GM19452 (cell line): ENCODE data around the gene MBD3L5.
"Not testable (repeated sequence)": the region's sequence is repeated elsewhere in the genome, so short reads cannot be mapped to it uniquely, and the experiment has no call there.

Experiments used
- ATAC-seq: cut with Tn5 transposase; IDR thresholded peaks from one replicate; pipeline ENCODE4 v1.9.1; 2021; ENCODE audit not compliant: unreplicated experiment

Gene MBD3L5

DNA sequence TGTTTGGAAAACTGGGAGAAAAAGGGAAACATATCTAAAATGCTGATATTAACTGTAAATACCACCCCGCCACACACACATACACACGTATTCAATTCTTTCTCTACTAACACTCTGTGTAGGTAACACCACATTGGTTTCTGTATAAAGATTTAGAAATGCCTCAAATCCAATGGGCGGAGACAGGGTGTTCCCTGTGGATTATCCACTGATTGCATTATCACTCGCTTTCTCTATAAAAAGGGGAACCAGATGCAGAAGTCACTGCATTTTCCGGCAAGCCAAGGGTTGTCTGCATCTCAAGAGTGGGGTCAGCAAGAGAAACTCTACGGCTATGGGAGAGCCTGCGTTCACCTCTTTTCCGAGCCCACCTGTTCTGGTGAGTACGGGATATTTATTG lies at the start of gene MBD3L5:
Gene MBD3L5 (plus strand): TSS at position 301 of the 400 bp plus-strand sequence. CDS start 34 bp downstream, at position 335.
- not testable (repeated sequence) for ATAC-seq

DNA sequence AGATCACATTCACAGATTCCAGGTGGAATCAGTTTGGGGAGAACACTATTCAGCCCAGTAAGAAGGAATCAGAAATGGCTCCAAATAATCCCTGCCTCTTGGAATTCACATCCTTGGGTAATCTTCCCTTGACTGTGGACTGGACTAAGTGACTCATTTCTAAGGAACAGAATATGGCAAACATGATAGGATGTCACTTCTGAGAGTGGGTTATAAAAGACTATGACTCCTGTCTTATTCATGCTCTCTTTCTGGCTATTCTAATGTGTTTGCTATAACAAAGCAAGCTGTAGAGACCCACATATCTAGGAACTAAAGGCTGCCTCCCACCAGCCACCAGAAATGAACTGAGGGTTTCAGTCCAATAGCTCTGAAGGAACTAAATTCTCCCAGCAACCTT lies 46.9 kb upstream of the MBD3L5 start:
- ATAC-seq = no peak

DNA sequence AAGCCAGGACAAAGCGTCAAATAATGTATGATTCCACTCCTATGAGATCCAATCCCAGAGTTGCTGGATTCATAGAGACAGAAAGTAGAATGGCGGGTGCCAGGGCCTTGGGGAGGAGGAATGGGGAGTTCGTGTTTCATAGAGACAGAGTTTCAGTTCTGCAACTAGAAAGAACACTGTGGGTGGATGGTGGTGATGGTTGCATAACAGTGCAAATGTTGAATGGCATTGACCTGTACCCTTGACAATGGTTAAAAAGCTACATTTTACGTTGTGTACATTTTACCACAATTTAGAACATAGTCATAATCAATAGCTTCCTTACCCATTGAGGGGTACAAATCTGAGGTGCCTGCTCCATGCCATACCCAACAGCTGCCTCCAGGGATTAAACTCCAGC lies 42.5 kb upstream of the MBD3L5 start:
- no peak for ATAC-seq

DNA sequence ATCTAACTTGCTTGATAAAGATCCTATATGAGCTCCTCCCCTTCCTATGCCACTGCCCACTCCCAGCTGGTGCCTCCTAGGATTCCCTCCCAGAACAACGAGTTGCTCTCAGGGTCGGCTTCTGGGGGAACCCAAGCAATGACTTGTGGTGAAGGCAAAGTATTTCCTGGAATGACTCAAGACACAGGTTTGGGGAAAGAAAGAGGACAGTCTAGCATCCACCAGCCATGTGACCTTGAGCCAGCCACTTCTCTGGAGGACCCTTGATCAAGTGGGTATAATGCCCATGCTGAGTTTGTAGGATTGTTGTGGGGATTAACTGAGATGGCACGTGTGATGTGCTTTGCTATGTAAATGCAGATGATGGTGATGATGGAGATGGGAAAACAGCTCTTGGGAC lies 42.1 kb upstream of the MBD3L5 start:
- no peak for ATAC-seq

DNA sequence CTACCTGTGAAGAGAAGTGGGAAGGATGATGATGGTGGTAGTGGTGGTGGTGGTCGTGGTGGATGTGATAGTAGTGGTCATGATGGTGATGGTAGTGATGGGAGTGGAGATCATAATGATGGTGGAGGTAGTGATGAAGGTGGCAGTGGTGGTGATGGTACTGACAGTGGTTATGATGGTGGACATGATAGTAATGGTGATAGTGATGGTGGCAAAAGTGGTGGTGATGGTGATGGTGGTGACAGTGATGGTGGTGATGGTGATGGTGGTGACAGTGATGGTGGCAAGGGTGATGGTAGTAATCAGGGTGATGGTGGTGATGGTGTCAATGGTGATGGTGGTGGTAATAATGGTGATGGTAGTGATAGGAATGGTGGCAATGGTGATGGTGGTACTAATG lies 35.3 kb upstream of the MBD3L5 start:
- ATAC-seq = no peak

DNA sequence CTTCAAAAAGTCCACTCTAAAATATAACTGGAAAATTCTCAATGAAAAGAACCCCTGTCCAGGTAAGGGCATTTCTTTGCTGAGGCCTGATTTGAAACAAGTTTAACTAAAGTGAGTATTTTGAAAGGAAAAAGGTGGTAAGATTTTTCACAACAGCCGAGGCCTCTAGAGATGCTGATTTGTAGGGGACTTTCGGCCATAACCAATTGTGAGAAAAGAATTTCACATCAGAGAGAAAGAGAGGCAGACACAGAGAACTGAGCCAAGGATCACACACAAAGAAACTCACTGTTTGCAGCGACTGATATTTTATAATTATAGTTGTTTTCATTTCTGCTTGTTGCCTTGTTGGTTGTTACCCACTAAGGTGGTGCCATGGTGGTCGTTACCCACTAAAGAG lies 33.6 kb upstream of the MBD3L5 start:
- ATAC-seq = no peak

DNA sequence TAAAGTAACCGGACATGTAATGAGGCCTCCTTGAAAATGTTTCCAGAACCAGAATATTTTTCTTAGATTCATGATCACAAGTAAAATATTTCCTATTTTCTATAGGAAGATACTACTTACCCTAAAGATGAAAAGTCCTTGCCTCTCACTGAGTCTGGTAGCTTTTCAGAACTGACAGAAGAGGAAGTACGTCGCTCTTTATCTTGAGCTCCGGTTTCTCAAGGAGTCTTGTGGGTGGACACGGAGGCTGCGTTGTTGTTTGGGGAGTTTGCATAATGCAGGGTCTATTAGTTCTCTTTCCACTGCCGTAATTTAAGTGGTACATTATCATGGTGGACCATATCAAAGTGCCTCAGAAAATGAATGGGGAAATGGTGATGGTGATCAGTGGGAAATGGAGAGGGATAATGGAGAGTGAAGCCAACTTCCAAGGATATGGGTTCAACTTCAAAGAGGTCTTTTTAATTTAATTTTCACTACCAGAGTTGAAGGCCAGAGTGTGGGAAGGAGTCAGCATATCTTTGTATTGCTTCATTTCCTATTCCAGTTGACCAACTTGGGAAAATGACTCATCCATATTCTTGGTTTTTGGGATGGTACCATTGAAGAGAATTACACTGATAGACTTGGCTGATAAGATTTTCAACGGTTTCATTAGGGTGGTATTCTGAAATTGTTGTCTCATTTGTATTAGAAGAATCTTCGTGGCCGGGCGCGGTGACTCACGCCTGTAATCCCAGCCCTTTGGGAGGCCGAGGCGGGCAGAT lies 32.5 kb upstream of the MBD3L5 start:
- ATAC-seq = no peak

DNA sequence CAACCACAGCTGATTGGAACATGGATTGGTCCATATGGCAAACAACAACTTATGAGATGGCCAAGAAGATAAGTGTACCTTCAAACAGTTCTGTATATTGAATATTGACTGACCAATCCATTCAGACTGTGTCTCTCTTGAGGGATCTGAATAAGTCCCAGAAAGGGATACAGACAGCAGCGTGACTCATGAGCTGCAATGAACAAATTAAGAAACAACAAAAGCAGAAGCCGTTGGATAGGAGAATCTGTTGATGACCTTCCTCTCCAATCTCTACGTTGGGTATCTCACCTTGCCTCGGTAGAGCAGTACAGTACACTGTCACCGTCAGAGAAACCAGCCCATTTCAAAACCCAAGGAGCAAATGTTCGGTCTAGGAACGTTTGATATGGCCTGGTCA lies 30.4 kb upstream of the MBD3L5 start:
- no peak for ATAC-seq

DNA sequence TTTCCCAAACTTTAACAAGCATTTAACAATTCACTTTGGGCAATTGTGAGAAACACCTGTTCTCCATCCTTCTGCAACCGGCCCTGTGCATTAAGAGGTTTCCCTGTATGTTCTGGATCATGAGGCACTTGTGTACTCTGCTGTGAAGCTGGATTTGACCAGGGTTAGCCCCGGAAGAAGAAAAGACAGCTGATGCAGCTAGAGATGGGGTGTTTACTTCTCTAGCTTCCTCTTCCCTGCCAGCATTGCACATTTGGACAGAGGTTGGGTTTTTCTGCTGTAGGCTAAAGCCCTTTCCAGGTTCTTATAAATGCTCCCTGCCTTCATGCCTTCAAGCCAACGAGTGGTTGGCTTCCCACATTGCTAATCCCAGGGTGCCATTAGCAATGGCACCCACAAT lies 30.0 kb upstream of the MBD3L5 start:
- ATAC-seq = no peak

DNA sequence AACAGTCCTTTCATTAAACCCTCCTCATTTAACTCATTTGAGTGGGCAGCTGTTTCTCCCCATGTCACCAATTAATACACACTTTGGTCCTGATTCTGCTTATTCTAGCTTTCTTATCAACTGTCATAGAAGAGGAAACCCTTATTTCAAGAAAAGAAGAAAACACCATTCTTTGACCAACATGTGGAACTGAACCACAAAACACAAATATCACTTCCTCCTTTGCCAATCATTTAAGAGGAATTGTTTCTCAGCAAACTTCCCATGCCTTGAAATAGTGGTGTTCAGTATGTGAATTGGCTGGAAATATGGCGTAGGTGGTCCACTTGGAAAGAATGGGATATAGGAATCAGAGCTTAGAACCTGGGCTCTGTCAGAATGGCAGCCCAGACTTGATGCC lies 29.6 kb upstream of the MBD3L5 start:
- ATAC-seq = no peak

DNA sequence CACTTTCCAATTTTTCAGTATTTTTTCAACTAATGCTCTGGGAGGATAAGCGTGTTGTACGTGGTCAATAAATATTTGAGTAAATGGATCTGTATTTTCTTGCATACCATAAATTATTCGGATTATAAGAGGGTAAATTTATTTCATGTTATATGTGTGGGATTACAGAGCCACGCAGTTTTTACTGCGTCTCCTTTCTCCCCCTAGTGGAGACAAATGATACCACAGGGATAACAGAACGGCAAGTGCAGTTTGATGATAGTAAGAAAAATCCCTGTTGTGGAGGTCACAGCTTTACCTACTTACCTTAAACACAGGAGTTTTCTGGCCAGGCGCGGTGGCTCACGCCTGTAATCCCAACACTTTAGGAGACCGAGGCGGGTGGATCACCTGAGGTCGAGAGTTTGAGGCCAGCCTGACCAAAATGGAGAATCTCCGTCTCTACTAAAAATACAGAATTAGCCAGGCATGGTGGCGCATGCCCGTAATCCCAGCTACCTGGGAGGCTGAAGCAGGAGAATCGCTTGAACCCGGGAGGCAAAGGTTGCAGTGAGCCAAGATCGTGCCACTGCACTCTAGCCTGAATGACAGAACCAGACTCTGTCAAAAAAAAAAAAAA lies 26.0 kb upstream of the MBD3L5 start:
- ATAC-seq = no peak

DNA sequence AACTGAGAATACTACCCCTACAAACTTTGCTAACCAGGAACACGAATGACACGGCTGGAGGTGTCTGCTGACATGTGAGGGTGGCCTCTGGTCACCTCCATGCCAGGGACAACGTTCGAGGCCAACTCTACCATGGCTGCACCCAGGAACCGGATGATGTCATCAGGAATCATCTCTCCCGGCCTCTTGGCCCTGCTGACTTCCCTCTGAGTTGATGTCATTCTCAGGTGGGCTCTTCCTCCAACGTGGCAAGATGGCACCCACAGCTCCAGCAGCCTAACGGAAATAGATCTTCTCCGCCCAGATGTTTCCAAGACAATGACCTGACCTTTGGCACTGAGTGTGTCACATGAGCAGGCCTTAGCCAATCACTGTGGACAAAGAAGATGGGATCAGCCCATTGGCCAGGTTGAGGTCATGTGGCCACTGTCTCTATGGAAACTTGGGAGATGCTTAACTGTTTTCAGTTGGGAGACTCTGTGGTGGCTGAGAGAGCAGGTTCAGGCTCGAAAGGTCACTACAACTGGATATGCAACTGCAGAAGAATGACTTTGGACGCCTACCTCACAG lies 24.2 kb upstream of the MBD3L5 start:
- no peak for ATAC-seq

DNA sequence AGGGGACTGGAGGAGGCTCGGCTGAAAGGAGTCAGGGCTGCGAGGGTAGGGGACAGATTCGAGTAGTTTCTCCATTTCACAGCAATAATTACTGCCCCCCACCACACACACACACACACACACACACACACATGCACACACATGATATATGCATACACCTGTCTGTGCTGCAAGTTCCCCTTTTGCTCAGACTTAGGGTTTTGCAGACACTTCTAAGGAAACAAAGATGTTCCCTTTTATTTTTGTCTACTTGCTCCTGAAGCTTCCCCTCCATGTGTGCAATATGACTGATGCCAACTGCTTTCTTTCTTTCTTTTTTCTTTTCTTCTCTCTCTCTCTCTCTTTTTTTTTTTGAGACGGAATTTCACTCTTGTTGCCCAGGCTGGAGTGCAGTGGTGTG lies 22.5 kb upstream of the MBD3L5 start:
- no peak for ATAC-seq

DNA sequence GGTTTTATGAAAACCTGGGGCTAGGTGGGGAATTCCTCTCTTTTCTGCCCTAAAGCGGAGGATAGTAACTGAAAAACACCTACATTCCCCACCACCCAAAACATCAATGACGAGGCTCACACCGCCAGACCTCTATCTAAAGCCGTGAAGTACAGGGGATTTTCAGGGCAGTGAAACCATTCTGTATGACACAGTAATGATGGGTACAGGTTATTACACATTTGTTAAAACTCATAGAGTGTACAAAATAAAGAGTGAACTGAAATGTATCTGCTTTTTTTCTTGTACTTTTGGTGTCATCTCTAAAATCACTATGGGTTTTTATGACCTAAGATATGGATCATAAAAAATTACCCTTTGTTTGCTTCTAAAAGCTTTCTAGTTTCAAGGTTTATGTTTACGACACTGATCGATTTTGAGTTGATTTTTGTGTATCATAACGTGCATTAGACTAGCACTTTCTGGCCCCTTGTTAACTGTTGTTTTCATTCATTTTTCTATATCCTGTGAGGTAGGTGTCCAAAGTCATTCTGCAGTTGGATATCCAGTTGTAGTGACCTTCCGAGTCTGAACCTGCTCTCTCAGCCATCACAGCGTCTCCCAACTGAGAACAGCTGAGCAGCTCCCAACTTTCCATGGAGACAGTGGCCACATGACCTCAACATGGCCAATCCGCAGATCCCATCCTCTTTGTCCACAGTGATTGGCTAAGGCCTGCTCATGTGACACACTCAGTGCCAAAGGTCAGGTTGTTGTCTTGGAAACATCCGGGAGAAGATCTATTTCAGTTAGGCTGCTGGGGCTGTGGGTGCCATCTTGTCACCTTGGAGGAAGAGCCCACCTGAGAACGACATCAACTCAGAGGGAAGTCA lies 19.4 kb upstream of the MBD3L5 start:
- ATAC-seq = no peak

DNA sequence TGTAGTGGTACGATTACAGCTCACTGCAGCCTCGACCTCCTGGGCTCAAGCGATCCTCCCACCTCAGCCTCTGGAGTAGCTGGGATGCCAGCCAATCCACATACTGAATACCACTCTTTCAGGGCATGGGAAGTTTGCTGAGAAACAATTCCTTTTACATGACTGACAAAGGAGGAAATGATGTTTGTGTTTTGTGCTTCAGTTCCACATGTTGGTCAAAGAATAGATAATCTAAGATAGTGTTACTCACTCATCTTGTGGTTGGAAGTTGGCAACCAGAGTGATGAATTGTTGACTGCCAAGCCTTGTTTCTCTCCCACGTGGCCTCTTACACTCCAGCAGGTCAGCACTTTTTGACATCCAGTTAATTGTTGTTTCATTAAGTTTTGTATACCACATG lies 16.7 kb upstream of the MBD3L5 start:
- no peak for ATAC-seq

DNA sequence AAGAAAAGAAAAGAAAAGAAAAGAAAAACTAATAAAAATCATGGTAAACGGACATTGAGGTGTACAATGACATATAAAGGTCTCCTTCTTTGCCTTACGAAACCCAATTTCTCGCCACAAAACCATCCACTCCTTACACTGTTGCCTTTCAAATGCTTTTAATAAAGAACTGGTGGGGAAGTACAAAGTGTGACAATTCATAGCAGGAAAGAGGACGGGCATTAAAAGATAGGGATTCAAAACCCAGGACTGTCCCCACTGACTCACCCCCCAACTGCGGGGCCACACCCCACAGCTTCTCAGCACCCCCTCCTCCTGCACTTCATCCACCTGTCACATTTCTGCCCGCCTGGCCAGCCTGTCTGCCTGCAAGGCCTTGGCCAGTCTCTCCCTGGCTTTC lies 11.6 kb upstream of the MBD3L5 start:
- no peak for ATAC-seq

DNA sequence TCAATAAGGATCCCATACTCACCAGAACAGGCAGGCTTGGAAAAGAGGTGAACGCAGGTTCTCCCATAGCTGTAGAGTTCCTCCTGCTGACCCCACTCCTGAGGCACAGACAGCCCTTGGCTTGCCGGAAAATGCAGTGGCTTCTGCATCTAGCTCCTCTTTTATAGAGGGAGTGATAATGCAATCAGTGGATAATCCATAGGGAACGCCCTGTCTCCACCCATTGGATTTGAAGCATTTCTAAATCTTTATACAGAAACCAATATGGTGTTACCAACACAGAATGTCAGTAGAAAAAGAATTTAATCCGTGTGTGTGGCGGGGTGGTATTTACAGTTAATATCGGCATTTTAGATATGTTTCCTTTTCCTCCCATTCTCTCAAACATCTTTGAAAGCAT lies 9.0 kb upstream of the MBD3L5 start, which contains the start of gene MBD3L2B:
Gene MBD3L2B (minus strand): TSS at position 101 of the 400 bp plus-strand sequence. CDS start 34 bp downstream, at position 67.
- not testable (repeated sequence) for ATAC-seq

DNA sequence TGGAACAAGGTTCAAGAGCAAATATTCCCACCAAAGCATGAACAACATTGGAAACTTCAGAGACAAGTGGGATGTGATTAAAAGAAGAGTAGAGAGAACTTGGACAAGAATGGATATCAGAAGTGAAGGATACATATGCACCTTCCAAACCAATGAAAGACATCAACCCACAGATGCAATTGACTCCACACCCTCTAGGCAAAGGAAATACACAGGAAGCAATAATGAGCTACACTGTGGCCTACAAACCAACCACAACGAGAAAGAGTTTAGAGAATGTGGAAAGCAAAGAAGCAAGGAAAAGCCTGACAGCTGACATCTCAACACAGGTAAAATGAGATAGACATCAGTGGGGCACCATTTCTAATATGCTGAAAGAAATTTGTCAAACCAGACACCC lies 1.6 kb upstream of the MBD3L5 start:
- ATAC-seq = not testable (repeated sequence)

DNA sequence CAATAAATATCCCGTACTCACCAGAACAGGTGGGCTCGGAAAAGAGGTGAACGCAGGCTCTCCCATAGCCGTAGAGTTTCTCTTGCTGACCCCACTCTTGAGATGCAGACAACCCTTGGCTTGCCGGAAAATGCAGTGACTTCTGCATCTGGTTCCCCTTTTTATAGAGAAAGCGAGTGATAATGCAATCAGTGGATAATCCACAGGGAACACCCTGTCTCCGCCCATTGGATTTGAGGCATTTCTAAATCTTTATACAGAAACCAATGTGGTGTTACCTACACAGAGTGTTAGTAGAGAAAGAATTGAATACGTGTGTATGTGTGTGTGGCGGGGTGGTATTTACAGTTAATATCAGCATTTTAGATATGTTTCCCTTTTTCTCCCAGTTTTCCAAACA lies 9.7 kb downstream of the MBD3L5 start, which contains the start of gene MBD3L4:
Gene MBD3L4 (minus strand): TSS at position 101 of the 400 bp plus-strand sequence. CDS start 35 bp downstream, at position 66.
- ATAC-seq = not testable (repeated sequence)

DNA sequence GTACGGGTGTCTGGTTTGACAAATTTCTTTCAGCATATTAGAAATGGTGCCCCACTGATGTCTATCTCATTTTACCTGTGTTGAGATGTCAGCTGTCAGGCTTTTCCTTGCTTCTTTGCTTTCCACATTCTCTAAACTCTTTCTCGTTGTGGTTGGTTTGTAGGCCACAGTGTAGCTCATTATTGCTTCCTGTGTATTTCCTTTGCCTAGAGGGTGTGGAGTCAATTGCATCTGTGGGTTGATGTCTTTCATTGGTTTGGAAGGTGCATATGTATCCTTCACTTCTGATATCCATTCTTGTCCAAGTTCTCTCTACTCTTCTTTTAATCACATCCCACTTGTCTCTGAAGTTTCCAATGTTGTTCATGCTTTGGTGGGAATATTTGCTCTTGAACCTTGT lies 11.2 kb downstream of the MBD3L5 start:
- ATAC-seq = not testable (repeated sequence)

DNA sequence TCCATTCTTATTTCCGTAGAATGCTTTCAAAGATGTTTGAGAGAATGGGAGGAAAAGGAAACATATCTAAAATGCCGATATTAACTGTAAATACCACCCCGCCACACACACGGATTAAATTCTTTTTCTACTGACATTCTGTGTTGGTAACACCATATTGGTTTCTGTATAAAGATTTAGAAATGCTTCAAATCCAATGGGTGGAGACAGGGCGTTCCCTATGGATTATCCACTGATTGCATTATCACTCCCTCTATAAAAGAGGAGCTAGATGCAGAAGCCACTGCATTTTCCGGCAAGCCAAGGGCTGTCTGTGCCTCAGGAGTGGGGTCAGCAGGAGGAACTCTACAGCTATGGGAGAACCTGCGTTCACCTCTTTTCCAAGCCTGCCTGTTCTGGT lies 18.6 kb downstream of the MBD3L5 start, which contains the start of gene MBD3L2:
Gene MBD3L2 (plus strand): TSS at position 301 of the 400 bp plus-strand sequence. CDS start 53 bp downstream, at position 354.
- not testable (repeated sequence) for ATAC-seq
